IMR-90 (cell line): ENCODE data around the gene ATP1A4.

ENCODE experiments used
- BHLHE40 ChIP-seq: fragments of 150-350 bp; IDR thresholded peaks from 2 replicates; pipeline ENCODE4 v1.6.1; 2016; ENCODE audit warnings: mild to moderate bottlenecking, low read depth, low read length
- CHD1 ChIP-seq: IDR thresholded peaks from 2 replicates; pipeline ENCODE4 v1.6.1; 2012; ENCODE audit warnings: low read depth, low read length, improper control_type of control experiment
- FOS ChIP-seq: fragments of 150-350 bp; IDR thresholded peaks from 2 replicates; pipeline ENCODE4 v1.6.1; 2016; ENCODE audit warnings: low read depth, low read length
- MAZ ChIP-seq: IDR thresholded peaks from 2 replicates; pipeline ENCODE4 v1.6.1; 2012; ENCODE audit warnings: low read depth, mild to moderate bottlenecking, low read length, improper control_type of control experiment, moderate library complexity, borderline replicate concordance
- MXI1 ChIP-seq: IDR thresholded peaks from 2 replicates; pipeline ENCODE4 v1.6.1; 2012; ENCODE audit warnings: low read depth, mild to moderate bottlenecking, low read length, moderate library complexity, borderline replicate concordance
- NFE2L2 ChIP-seq: fragments of 150-350 bp; IDR thresholded peaks from 2 replicates; pipeline ENCODE4 v1.6.1; 2016; ENCODE audit warnings: low read depth, mild to moderate bottlenecking, low read length
- POLR2A ChIP-seq: IDR thresholded peaks from 2 replicates; pipeline ENCODE4 v1.6.1; 2012; ENCODE audit warnings: mild to moderate bottlenecking, low read depth, low read length
- RAD21 ChIP-seq: IDR thresholded peaks from 2 replicates; pipeline ENCODE4 v1.6.1; 2012; ENCODE audit warnings: low read length, improper control_type of control experiment
- RFX5 ChIP-seq: IDR thresholded peaks from 2 replicates; pipeline ENCODE4 v1.8.0; 2012; ENCODE audit warnings: low read depth, mild to moderate bottlenecking, low read length, moderate library complexity
- SMC3 ChIP-seq: fragments of 150-350 bp; IDR thresholded peaks from 2 replicates; pipeline ENCODE4 v1.6.1; 2016; ENCODE audit warnings: low read depth, mild to moderate bottlenecking, antibody characterized with exemption, low read length, moderate library complexity
- TF ChIP-seq, protein P1 (sequence below): conservative IDR thresholded peaks from 2 replicates; pipeline ENCODE4 v1.5.1; 2012; ENCODE audit warnings: mild to moderate bottlenecking, low read depth, low read length, improper control_type of control experiment
- TF ChIP-seq, protein P2 (sequence below): fragments of 150-350 bp; IDR thresholded peaks from 2 replicates; pipeline ENCODE4 v1.6.1; 2017; ENCODE audit warnings: mild to moderate bottlenecking, antibody characterized with exemption, low read length, low read depth

DNA sequence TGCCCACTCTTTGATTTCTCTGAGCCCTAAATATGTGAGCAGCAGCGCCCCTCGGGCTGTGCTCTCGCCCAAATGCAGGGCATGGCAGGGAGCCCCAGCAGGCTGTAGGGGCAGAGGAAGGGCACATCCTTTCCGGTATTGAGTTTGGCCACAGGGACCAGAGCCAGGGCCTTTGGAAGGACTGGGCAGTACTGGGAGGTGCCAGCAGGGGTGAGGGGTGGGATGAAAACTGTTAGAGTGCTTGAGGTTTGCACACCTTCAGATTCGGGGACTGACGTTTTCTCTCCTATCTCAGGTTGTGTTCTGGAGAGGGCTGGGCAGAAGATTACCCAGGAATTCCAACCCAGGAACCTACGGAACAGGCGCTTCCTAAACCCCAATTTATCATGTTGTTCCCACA, 38.0 kb upstream of the ATP1A4 start:
- TF ChIP-seq, protein P1, sequence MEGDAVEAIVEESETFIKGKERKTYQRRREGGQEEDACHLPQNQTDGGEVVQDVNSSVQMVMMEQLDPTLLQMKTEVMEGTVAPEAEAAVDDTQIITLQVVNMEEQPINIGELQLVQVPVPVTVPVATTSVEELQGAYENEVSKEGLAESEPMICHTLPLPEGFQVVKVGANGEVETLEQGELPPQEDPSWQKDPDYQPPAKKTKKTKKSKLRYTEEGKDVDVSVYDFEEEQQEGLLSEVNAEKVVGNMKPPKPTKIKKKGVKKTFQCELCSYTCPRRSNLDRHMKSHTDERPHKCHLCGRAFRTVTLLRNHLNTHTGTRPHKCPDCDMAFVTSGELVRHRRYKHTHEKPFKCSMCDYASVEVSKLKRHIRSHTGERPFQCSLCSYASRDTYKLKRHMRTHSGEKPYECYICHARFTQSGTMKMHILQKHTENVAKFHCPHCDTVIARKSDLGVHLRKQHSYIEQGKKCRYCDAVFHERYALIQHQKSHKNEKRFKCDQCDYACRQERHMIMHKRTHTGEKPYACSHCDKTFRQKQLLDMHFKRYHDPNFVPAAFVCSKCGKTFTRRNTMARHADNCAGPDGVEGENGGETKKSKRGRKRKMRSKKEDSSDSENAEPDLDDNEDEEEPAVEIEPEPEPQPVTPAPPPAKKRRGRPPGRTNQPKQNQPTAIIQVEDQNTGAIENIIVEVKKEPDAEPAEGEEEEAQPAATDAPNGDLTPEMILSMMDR = no peak
- TF ChIP-seq MXI1 (no peak), MAZ (no peak), CHD1 (no peak), RAD21 (no peak), POLR2A (no peak), RFX5 (no peak), NFE2L2 (no peak), BHLHE40 (no peak), FOS (no peak), SMC3 (no peak)
- TF ChIP-seq, protein P2, sequence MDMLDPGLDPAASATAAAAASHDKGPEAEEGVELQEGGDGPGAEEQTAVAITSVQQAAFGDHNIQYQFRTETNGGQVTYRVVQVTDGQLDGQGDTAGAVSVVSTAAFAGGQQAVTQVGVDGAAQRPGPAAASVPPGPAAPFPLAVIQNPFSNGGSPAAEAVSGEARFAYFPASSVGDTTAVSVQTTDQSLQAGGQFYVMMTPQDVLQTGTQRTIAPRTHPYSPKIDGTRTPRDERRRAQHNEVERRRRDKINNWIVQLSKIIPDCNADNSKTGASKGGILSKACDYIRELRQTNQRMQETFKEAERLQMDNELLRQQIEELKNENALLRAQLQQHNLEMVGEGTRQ = no peak
